Naive thymus-derived CD4-positive, alpha-beta T cell (primary cell): ENCODE measurements around the gene CYP11A1. TPM values are rescaled to one million over a fixed set of nuclear protein-coding genes. Genes with fewer than 3 reads are reported as not detected.

Experiments used
- ATAC-seq: fragments of 150-1000 bp; cut with Tn5 transposase; 2 replicates; pipeline ENCODE4 v1.10.0; 2021; ENCODE audit warnings: mild to moderate bottlenecking, moderate library complexity
- CTCF ChIA-PET: fragments of 350-600 bp; sonication (Branson Sonifier 250); formaldehyde crosslinking; loops from one replicate; lab custom pipeline; 2021; ENCODE audit warnings: antibody characterized with exemption; lab: Charles Lee
- POLR2A ChIA-PET: fragments of 350-600 bp; sonication (Branson Sonifier 250); formaldehyde crosslinking; loops from one replicate; lab custom pipeline; 2021; ENCODE audit warnings: antibody characterized with exemption, inconsistent platforms; lab: Charles Lee
- DNase-seq, 9 donors: peaks; one replicate each; pipeline versions ENCODE4 v3.0.0 to v3.0.0-alpha.2; 2020 to 2022; ENCODE audit warnings: mixed read lengths in 1 of 9
- H3K27ac ChIP-seq: one replicate; pipeline ENCODE4 v1.7.0; 2013; ENCODE audit warnings: mild to moderate bottlenecking, low read depth, low read length, moderate library complexity
- H3K27me3 ChIP-seq, 2 donors: one replicate each; pipeline ENCODE4 v1.7.0; 2013; ENCODE audit warnings: low read length in 2 of 2, mild to moderate bottlenecking in 2 of 2, moderate library complexity in 2 of 2; ENCODE audit not compliant: control insufficient read depth in 2 of 2, insufficient read depth in 2 of 2
- H3K36me3 ChIP-seq, 3 experiments: 1 replicate in 2 of 3; 2 replicates in 1 of 3; pipeline ENCODE4 v1.7.0; 2013; ENCODE audit warnings: low read length in 3 of 3, mild to moderate bottlenecking in 3 of 3, moderate library complexity in 1 of 3; ENCODE audit not compliant: insufficient read depth in 3 of 3, control insufficient read depth in 2 of 3
- H3K4me1 ChIP-seq, 2 donors: one replicate each; pipeline ENCODE4 v1.7.0; 2013; ENCODE audit warnings: low read length in 2 of 2, mild to moderate bottlenecking in 2 of 2, moderate library complexity in 1 of 2; ENCODE audit not compliant: control insufficient read depth in 2 of 2, insufficient read depth in 2 of 2
- H3K4me3 ChIP-seq: 2 replicates; pipeline ENCODE4 v1.7.0; 2013; ENCODE audit warnings: mild to moderate bottlenecking, low read length
- H3K9me3 ChIP-seq, 3 experiments: 1 replicate in 2 of 3; 2 replicates in 1 of 3; pipeline ENCODE4 v1.7.0; 2013; ENCODE audit warnings: low read length in 3 of 3; ENCODE audit not compliant: control insufficient read depth in 2 of 3
- H3K27ac Mint-ChIP-seq, 9 donors: one replicate each; pipeline ENCODE4 v1.8.0; 2020 to 2022; ENCODE audit warnings: mixed read lengths in 9 of 9, mild to moderate bottlenecking in 8 of 9, moderate library complexity in 5 of 9, inconsistent platforms in 2 of 9
- H3K27me3 Mint-ChIP-seq, 5 donors: one replicate each; pipeline ENCODE4 v1.8.0; 2021 to 2022; ENCODE audit warnings: mixed read lengths in 5 of 5, mild to moderate bottlenecking in 1 of 5
- H3K36me3 Mint-ChIP-seq, 5 donors: one replicate each; pipeline ENCODE4 v1.8.0; 2020 to 2022; ENCODE audit warnings: mixed read lengths in 5 of 5, mild to moderate bottlenecking in 3 of 5, inconsistent platforms in 1 of 5
- H3K4me1 Mint-ChIP-seq, 7 donors: one replicate each; pipeline ENCODE4 v1.8.0; 2020 to 2022; ENCODE audit warnings: mixed read lengths in 7 of 7, mild to moderate bottlenecking in 3 of 7, inconsistent platforms in 1 of 7
- H3K4me3 Mint-ChIP-seq, 10 donors: one replicate each; pipeline ENCODE4 v1.8.0; 2020 to 2022; ENCODE audit warnings: mild to moderate bottlenecking in 10 of 10, mixed read lengths in 10 of 10, moderate library complexity in 6 of 10, inconsistent platforms in 2 of 10
- H3K9me3 Mint-ChIP-seq, 11 donors: one replicate each; pipeline ENCODE4 v1.8.0; 2020 to 2022; ENCODE audit warnings: mixed read lengths in 11 of 11, mild to moderate bottlenecking in 4 of 11, inconsistent platforms in 1 of 11, moderate library complexity in 1 of 11
- intact Hi-C, 2 donors: fragments of 100-400 bp; cut with micrococcal nuclease; formaldehyde crosslinking; loops; one replicate each; pipeline ENCODE4 v1.15.1; 2023
- microRNA-seq: library from miRNA; unstranded; fragments of <30 nt; microRNA quantifications from one replicate; pipeline ENCODE4 v1.2.0, GENCODE V29; 2022; ENCODE audit warnings: borderline microRNAs expressed
- polyA plus RNA-seq, 2 donors: library from polyadenylated mRNA; unstranded; fragments of 300-500 nt; fragmentation: Illumina TruSeq; gene quantifications; one replicate each; pipeline ENCODE4 v1.2.3, GENCODE V29; 2021
- total RNA-seq, 6 experiments: library from RNA in 5 of 6; stranded (reverse) in 5 of 6; gene quantifications; 1 replicate in 5 of 6; 2 replicates in 1 of 6; pipeline ENCODE4 v1.2.3 and lab custom pipeline; 2021 to 2026

The CYP11A1 gene
- total and polyA plus RNA-seq, 7 experiments from 2014 or later = 0.58 to 1.0 TPM; not detected in 5

DNA sequence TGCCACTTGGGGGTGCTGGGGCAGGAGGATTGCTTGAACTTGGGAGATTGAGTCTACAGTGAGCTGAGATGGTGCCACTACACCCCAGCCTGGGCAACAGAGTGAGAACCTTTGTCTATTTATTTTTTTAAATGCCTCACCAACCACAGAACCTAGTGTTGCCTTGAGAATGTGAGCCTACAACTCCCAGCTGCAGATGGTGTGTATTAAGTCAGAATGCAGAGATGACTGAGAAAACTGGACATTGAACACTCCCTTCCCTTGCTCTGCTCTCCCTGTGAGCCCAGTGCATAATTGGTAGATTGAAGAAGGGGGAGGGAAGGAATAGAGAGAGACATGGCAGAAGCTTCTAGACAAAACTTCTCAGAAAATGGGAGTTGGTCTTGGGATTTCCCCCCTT lies 77.8 kb downstream of the CYP11A1 start:
- H3K4me1 Mint-ChIP-seq = peaks cover 0 to 7% (median 0%) of the 10 kb centered on the region in 7 donors
- no peak for ATAC-seq
- no peak for DNase-seq
- no peak overlapping the region for H3K4me3 Mint-ChIP-seq
- ChIA-PET POLR2A (no interaction called here), CTCF (no interaction called here)
- no peak overlapping the region for H3K27ac ChIP-seq
- no peaks in the 10 kb centered on the region for H3K36me3 ChIP-seq
- peaks cover 3 to 56% (median 38%) of the 10 kb centered on the region in 5 donors for H3K27me3 Mint-ChIP-seq
- H3K27me3 ChIP-seq = peaks cover 0 to 5% of the 10 kb centered on the region in 2 donors
- peaks cover 0 to 7% (median 0%) of the 10 kb centered on the region in 11 donors for H3K9me3 Mint-ChIP-seq
- intact Hi-C loops = loop anchor here in 1 of 2 donors (2.0 kb wide), 1 partner anchor 25 kb away; no protein-coding TSS in a partner anchor
- peaks cover 0 to 4% (median 0%) of the 10 kb centered on the region in 5 donors for H3K36me3 Mint-ChIP-seq
- no peak overlapping the region for H3K4me3 ChIP-seq
- H3K4me1 ChIP-seq = no peaks in the 10 kb centered on the region
- no peak overlapping the region for H3K27ac Mint-ChIP-seq
- no peaks in the 10 kb centered on the region for H3K9me3 ChIP-seq

Small RNAs within 50 kb of the gene (microRNA-seq; reads per million reads assigned to microRNA genes)
- gene MIR6881 = 1.6 reads per million

Other genes starting within 250 kb of the CYP11A1 start
- not detected for gene ISLR2, start 237.1 kb downstream of the CYP11A1 start, total RNA-seq
- gene ISLR2, start 237.1 kb downstream of the CYP11A1 start, polyA plus RNA-seq = not detected
- not detected for gene ISLR, start 193.9 kb downstream of the CYP11A1 start, total RNA-seq
- gene ISLR, start 193.9 kb downstream of the CYP11A1 start, polyA plus RNA-seq = not detected
- not detected for gene STRA6, start 164.9 kb downstream of the CYP11A1 start, total RNA-seq
- not detected for gene STRA6, start 164.9 kb downstream of the CYP11A1 start, polyA plus RNA-seq
- gene CCDC33, start 131.3 kb downstream of the CYP11A1 start, total RNA-seq = not detected
- gene CCDC33, start 131.3 kb downstream of the CYP11A1 start, polyA plus RNA-seq = not detected
- 10 to 100 TPM in 2 of 5 experiments, 1 to 10 TPM in 3; 1.6 to 15.7 (median 5.0) TPM for gene SEMA7A, start 66.3 kb upstream of the CYP11A1 start, total RNA-seq
- gene SEMA7A, start 66.3 kb upstream of the CYP11A1 start, polyA plus RNA-seq = not detected
- 10 to 100 TPM; 20.2 to 50.7 (median 40.6) TPM for gene UBL7, start 93.5 kb upstream of the CYP11A1 start, total RNA-seq
- 100 to 1,000 TPM; 108 to 127 TPM for gene UBL7, start 93.5 kb upstream of the CYP11A1 start, polyA plus RNA-seq
- gene ARID3B, start 173.6 kb upstream of the CYP11A1 start, total RNA-seq = 10 to 100 TPM; 29.5 to 45.4 (median 36.8) TPM
- 10 to 100 TPM in 1 of 2 donors, 1 to 10 TPM in 1; 5.1 to 16.3 TPM for gene ARID3B, start 173.6 kb upstream of the CYP11A1 start, polyA plus RNA-seq
- gene CLK3, start 248.2 kb upstream of the CYP11A1 start, total RNA-seq = 100 to 1,000 TPM; 131 to 273 (median 177) TPM
- gene CLK3, start 248.2 kb upstream of the CYP11A1 start, polyA plus RNA-seq = 100 to 1,000 TPM in 1 of 2 donors, 10 to 100 TPM in 1; 57.8 to 104 TPM